ENCODE measurements around the gene GPATCH11.

Gene GPATCH11

GRCh38 chr2:37104178-37104577, 19.9 kb downstream of the GPATCH11 start:
- FAIRE-seq = no peak
- no peak for DNase-seq (ENCODE audit: insufficient read length, low spot score)

- no peak for FAIRE-seq
- no peak for DNase-seq (ENCODE audit: insufficient read length, low spot score)
Measured at GRCh38 chr2:37105150-37105549, 20.8 kb downstream of the GPATCH11 start.

GRCh38 chr2:37109523-37109922, 25.2 kb downstream of the GPATCH11 start:
- FAIRE-seq (no peak), DNase-seq (ENCODE audit: insufficient read length, low spot score) (no peak)

- no peak for FAIRE-seq
Measured at GRCh38 chr2:37110306-37111212, 26.2 kb downstream of the GPATCH11 start.

GRCh38 chr2:37111958-37112357, 27.6 kb downstream of the GPATCH11 start:
- FAIRE-seq = no peak
- DNase-seq (ENCODE audit: insufficient read length, low spot score) = no peak

More at GRCh38 chr2:37110306-37111212, 26.2 kb downstream of the GPATCH11 start:
- DNase-seq (ENCODE audit: insufficient read length, low spot score) = no peak

GRCh38 chr2:37117566-37117965, 33.2 kb downstream of the GPATCH11 start:
- no peak for DNase-seq (ENCODE audit: insufficient read length, low spot score)
- FAIRE-seq = no peak

- no peak for DNase-seq (ENCODE audit: insufficient read length, low spot score)
- no peak for FAIRE-seq
Measured at GRCh38 chr2:37119157-37119556, 34.8 kb downstream of the GPATCH11 start.

- no peak for DNase-seq (ENCODE audit: insufficient read length, low spot score)
- no peak for FAIRE-seq
Measured at GRCh38 chr2:37125416-37125815, 41.1 kb downstream of the GPATCH11 start.

GRCh38 chr2:37132914-37133313, 48.6 kb downstream of the GPATCH11 start:
- FAIRE-seq = no peak
- DNase-seq (ENCODE audit: insufficient read length, low spot score) = no peak

- no peak for DNase-seq (ENCODE audit: insufficient read length, low spot score)
- FAIRE-seq = no peak
Measured at GRCh38 chr2:37142546-37142945, 58.2 kb downstream of the GPATCH11 start.

GRCh38 chr2:37143974-37144373, 59.7 kb downstream of the GPATCH11 start:
- FAIRE-seq (no peak), DNase-seq (ENCODE audit: insufficient read length, low spot score) (no peak)

GRCh38 chr2:37146062-37146461, 61.7 kb downstream of the GPATCH11 start:
- DNase-seq (ENCODE audit: insufficient read length, low spot score) (no peak), FAIRE-seq (no peak)

GRCh38 chr2:37148325-37148724, 64.0 kb downstream of the GPATCH11 start:
- FAIRE-seq (no peak), DNase-seq (ENCODE audit: insufficient read length, low spot score) (no peak)

All from GM19239 (cell line).